ENCODE measurements around the gene FBXW5.

Gene FBXW5

DNA sequence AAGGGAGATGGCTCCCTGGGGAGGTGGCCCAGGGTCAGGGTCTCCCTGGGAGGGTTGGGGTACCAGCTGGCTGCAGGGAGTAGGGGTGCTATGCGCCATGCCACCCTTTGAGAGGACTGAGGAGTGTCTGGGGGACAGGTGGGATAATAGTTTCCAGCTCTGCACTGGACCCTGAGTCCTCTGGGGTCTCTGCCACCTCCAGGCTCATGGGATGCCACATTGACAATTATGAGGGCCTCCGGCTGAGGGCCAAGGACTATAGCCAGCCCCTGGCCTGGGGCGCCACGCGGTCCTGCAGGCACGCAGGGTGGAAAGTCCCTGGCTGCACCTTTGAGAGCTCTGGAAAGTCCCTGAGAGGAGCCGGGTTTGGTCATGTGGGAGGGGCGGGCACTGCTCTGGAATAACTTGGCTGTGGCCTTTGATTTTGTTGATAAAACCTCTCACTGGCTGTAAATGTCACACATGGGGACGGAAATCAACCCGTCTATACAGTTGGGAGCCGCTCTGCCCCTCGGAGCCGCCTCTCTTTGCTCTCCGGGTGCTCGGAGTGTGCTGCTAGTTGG is 42.2 kb downstream of the FBXW5 start:
- no peak for DNase-seq

- no peak for DNase-seq
Observed at GRCh38 chr9:136901516-136902258, 42.9 kb downstream of the FBXW5 start.

DNA sequence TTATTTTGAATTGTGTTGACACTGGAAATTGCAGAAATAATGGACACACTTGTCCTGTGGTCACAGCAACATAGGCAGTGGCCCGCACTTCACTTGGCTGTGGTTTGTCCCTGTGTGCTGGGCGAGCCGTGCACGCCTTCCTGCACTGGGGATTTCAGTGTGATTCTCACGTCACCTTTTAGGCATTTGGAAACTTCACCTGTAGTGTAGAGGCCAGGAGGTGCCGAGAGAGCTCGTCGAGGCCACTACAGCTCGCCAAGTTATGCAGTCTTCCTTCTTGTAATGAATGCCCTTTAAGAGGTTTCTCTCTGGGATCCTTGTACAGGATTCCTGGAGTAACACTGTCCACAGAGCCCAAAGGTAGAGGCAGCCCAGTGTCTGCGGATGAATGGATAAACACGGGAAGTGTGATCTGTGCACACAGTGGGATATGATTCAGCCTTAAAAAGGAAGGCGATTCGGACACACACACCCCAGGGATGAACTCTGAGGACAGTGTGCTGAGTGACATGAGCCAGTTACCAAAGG is 43.5 kb downstream of the FBXW5 start:
- no peak for DNase-seq

DNA sequence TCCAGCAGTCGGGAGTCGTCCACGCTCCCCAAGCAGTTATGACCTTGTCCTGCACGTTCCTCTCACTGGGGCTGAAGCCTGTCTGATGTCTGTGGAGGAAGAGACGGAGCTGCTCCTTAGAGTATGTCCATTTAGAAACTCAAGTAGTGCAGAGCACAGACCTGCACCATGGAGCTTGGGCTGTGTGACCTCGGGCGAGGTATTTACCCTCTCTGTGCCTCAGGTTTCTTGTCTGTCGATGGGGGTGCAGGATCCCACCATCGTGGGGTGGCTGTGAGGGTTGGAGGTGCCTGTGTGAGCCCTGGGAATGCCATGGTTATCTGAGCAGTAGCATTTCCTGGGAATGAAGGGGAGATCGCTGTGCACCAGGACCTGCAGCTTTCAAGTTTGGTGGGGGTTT is 44.0 kb downstream of the FBXW5 start:
- DNase-seq = no peak

- DNase-seq = no peak
Observed at GRCh38 chr9:136899196-136899595, 45.3 kb downstream of the FBXW5 start.

DNA sequence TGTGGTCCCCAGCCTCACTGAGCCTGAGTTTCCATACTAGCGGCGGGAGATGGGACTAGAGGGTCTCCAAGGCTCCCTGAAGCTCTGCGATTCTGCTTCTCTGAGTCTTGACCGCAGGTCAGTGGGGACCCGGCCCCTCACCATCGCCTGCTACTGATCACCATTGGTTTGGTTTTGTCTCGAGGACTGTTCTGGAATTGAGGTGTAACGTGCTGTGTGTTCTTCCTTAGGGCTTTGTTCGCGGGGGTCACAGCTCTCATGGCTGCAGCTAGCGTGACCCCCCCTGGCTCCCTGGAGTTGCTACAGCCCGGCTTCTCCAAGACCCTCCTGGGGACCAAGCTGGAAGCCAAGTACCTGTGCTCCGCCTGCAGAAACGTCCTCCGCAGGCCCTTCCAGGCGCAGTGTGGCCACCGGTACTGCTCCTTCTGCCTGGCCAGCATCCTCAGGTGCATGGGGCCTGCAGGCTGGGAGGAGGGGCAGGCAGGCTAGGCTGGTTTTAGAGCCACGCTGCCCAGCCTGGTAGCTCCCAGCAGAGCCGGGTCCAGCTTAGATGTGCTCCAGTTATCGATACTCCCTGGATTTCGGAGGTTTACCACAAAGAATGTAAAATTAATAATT is 45.9 kb downstream of the FBXW5 start:
- DNase-seq = no peak

DNA sequence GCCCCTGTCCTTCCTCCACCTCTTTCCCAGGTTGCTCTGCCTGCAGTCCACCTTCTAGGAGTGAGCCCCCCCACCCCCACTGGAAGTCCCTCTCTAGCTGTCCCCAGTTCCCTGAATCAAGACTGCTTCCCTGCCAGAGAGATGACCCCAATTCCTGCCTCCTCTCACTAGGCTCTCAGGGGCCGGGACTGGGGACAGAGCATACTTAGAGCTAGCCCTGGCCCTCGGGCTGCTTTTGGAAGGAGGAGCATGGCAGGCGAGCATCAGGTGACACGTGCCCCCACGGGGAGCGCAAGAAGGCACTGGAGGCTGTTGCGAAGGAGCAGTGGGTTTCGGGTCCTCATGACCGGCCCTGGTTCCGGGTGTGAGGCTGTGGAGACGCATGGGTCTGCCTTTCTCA is 48.5 kb downstream of the FBXW5 start:
- DNase-seq = no peak

DNA sequence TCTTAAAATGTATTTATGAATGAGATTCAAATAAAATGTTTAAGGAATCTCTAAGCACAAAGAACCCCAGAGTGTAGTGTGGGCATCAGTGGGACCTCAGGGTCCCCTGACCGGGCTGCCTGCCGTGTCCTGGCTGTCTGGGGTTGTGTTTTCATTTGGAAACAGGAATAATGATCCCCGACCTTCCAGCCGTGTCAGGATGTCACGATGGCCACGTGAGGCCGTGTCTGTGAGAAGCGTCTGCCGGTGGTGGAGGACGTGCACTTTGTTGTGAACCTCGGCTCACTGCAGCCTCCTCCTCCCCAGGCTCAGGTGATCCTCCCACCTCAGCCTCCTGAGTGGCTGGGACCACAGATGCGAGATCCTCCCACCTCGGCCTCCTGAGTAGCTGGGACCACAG is 53.9 kb downstream of the FBXW5 start:
- DNase-seq = no peak
